ENCODE results near the gene USH2A.

The USH2A gene

GRCh38 chr1:216237927-216238542, 185.2 kb downstream of the USH2A start:
- no peak overlapping the region for H3K4me3 ChIP-seq (ENCODE audit: low read length)
- DNase-seq (ENCODE audit: low read depth) = no peak
- TF ChIP-seq CTCF (conservative IDR thresholded peaks at IDR 0.05; ENCODE audit: low read depth, low read length) = no peak

- no peak overlapping the region for H3K4me3 ChIP-seq (ENCODE audit: low read length)
- TF ChIP-seq CTCF (conservative IDR thresholded peaks at IDR 0.05; ENCODE audit: low read depth, low read length) = no peak
- DNase-seq (ENCODE audit: low read depth) = no peak
Measured at GRCh38 chr1:216224233-216224632, 199.0 kb downstream of the USH2A start.

- TF ChIP-seq CTCF (conservative IDR thresholded peaks at IDR 0.05; ENCODE audit: low read depth, low read length) = no peak
- no peak overlapping the region for H3K4me3 ChIP-seq (ENCODE audit: low read length)
- no peak for DNase-seq (ENCODE audit: low read depth)
Measured at GRCh38 chr1:216223486-216223885, 199.8 kb downstream of the USH2A start.

DNA sequence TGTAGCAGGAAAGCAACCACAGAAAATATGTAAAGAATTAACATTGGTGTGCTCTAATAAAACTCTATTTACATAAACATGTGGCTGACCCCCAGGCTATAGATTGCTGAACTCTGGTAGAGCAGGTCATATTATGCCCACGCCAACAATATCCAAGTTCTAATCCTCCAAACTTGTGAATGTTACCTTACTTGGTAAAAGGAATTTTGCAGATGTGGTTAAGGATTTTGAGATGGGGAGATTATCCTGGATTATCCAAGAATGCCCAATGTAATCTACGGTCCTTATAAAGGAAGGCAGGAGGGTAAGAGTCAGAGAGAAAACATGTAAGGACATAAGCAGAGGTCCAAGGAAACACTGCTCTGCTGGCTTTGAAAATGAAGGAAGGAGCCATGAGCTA, 201.0 kb downstream of the USH2A start:
- H3K4me3 ChIP-seq (ENCODE audit: low read length) = no peak overlapping the region
- no peak for DNase-seq (ENCODE audit: low read depth)
- TF ChIP-seq CTCF (conservative IDR thresholded peaks at IDR 0.05; ENCODE audit: low read depth, low read length) = no peak

DNA sequence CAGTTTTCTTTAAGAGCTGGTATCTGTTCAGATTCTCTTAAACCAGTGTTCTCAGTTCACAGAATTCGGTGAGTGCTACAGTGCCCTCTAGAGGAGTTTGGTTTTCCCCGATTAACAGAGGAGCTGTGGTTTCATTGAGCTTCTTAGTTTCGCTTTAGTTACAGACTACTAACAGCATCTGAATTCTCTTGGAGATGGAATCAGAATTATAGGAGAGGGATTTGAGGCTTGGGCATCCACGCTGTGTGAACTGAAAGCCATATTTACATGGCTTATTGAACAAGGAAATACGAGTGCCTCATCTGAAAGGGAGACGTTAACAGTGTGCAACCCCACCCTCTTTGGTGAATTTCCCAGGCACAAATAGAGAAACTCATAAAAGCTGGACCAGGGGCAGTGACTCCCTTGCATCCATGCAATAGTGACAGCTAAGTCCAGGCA, 202.0 kb downstream of the USH2A start:
- peak; percentile 39 for DNase-seq (ENCODE audit: low read depth)
- peak overlapping the region; percentile 50 for H3K4me3 ChIP-seq (ENCODE audit: low read length)
- TF ChIP-seq CTCF (conservative IDR thresholded peaks at IDR 0.05; ENCODE audit: low read depth, low read length) = peak; percentile 83

DNA sequence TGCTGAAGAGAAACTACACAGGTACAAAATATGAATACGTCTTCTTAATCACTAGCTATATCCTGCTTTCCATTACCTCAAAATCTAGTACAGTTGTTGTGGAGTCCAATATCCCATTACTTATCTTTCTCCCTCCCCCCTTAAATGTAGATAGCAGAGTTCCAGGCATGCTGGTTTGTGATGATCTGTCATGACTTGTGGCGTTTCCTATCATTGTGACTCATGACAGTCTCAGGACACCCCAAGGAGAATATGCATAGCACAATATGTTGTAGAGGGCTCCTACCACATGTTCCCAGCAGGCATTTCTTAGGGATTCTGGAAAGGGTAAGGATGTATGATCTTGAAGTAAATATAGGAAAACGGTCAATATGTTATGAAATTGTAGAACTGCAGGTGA, 206.9 kb downstream of the USH2A start:
- DNase-seq (ENCODE audit: low read depth) = no peak
- TF ChIP-seq CTCF (conservative IDR thresholded peaks at IDR 0.05; ENCODE audit: low read depth, low read length) = no peak
- H3K4me3 ChIP-seq (ENCODE audit: low read length) = no peak overlapping the region

DNA sequence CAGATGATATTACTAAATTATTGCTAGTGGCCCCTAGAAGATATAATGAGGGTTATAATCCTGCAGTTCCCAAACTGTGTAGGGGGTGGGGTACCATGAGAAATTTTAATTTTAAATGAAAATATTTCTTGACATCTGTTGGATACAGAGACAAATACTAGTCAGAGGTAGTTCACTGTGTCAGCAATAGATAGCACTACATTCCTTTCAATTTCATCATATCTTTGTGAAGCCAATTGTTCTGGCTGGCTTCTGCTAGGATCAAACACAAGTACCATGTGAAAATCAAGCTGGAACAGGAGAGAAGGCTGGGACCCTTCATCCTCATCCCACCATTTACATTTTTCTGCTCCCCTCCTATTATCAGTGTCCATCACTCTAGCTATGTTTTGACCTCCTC, 208.1 kb downstream of the USH2A start:
- no peak for DNase-seq (ENCODE audit: low read depth)
- no peak for TF ChIP-seq CTCF (conservative IDR thresholded peaks at IDR 0.05; ENCODE audit: low read depth, low read length)
- no peak overlapping the region for H3K4me3 ChIP-seq (ENCODE audit: low read length)
